BJ (cell line): ENCODE results near the gene GNL1. TPM values are rescaled to one million over a fixed set of nuclear protein-coding genes. Genes with fewer than 3 reads are reported as not detected.
A peak's percentile ranks its signal among the peaks of the same experiment; 100 is the strongest.

Experiments used
- CTCF ChIA-PET: fragments of 350-600 bp; formaldehyde crosslinking; extraction: SDS; loops from one replicate; lab custom pipeline; 2021; ENCODE audit warnings: antibody characterized with exemption, inconsistent platforms; lab: Yijun Ruan, JAX
- POLR2A ChIA-PET: fragments of 300-600 bp; sonication (Branson Sonifier 250); formaldehyde crosslinking; extraction: SDS; loops from one replicate; lab custom pipeline; 2021; ENCODE audit warnings: antibody characterized with exemption; lab: Charles Lee
- DNase-seq: peaks from one replicate; pipeline ENCODE4 v3.0.0-alpha.2; 2011; ENCODE audit warnings: low read depth
- H3K27me3 ChIP-seq: 2 replicates; pipeline ENCODE4 v1.6.0; 2011; ENCODE audit warnings: low read length; ENCODE audit not compliant: control insufficient read depth, insufficient read depth
- H3K36me3 ChIP-seq: 2 replicates; pipeline ENCODE4 v1.5.1; 2011; ENCODE audit warnings: low read length; ENCODE audit not compliant: control insufficient read depth, insufficient read depth
- H3K4me3 ChIP-seq: 2 replicates; pipeline ENCODE4 v1.5.1; 2011; ENCODE audit warnings: low read depth, mild to moderate bottlenecking, control low read depth, low read length
- polyA plus RNA-seq: library from polyadenylated mRNA; depleted of rRNA; stranded (reverse); fragments of >200 nt; gene quantifications from 2 replicates; pipeline ENCODE4 v1.2.3, GENCODE V29; 2011
- TF ChIP-seq, protein P1 (sequence below): IDR thresholded peaks from 2 replicates; pipeline ENCODE4 v1.5.1; 2011; ENCODE audit warnings: low read depth, mild to moderate bottlenecking, control low read depth, inconsistent platforms, low read length, moderate library complexity; ENCODE audit not compliant: insufficient read depth

Gene GNL1
- polyA plus RNA-seq, 1 experiment, result 47.6 TPM

DNA sequence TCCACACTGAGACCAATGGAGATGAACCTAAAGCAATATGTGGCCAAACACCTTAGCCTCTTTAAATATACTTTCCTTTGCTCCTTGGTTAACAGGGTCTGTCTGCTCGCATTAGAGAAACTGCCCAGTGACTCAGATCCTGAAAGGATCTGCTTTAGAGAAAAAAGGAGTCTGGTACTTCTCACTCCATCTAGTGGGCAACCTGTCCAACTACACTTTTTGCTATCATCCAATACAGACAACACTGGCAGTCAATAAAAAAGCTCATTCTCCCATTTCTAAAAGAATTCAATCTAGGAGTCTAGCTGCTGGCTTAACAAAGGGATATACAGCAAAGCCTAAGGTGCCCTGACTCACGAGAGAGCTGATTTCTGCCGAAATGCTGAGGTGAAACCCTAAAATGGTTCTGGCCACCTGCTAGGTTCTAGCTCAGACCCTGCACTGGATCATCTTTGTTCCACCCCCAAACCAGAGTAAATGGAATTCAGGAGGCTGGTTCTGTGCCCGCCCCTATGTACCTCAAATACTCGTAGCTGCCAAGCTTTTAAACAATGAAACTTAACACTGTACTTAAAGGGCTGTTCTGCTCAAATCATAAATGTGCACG, 11.5 kb downstream of the GNL1 start:
- Histone ChIP-seq H3K27me3 (no peaks in the 10 kb centered on the region), H3K36me3 (peaks cover 13% of the 10 kb centered on the region), H3K4me3 (no peak overlapping the region)
- no peak for DNase-seq
- TF ChIP-seq, protein P1, sequence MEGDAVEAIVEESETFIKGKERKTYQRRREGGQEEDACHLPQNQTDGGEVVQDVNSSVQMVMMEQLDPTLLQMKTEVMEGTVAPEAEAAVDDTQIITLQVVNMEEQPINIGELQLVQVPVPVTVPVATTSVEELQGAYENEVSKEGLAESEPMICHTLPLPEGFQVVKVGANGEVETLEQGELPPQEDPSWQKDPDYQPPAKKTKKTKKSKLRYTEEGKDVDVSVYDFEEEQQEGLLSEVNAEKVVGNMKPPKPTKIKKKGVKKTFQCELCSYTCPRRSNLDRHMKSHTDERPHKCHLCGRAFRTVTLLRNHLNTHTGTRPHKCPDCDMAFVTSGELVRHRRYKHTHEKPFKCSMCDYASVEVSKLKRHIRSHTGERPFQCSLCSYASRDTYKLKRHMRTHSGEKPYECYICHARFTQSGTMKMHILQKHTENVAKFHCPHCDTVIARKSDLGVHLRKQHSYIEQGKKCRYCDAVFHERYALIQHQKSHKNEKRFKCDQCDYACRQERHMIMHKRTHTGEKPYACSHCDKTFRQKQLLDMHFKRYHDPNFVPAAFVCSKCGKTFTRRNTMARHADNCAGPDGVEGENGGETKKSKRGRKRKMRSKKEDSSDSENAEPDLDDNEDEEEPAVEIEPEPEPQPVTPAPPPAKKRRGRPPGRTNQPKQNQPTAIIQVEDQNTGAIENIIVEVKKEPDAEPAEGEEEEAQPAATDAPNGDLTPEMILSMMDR, result peak; percentile 80
- CTCF ChIA-PET, result interaction anchor here (0.6 to 11.2 kb wide), 24 partner anchors 9 to 178 kb away, joined by 3 to 263 read pairs (median 4); partner anchors contain the start of genes ABCF1, GNL1 and PRR3
- POLR2A ChIA-PET, result interaction anchor here (0.7 kb wide), 1 partner anchor 27 kb away, joined by 5 read pairs; the partner anchor contains the start of gene ABCF1

DNA sequence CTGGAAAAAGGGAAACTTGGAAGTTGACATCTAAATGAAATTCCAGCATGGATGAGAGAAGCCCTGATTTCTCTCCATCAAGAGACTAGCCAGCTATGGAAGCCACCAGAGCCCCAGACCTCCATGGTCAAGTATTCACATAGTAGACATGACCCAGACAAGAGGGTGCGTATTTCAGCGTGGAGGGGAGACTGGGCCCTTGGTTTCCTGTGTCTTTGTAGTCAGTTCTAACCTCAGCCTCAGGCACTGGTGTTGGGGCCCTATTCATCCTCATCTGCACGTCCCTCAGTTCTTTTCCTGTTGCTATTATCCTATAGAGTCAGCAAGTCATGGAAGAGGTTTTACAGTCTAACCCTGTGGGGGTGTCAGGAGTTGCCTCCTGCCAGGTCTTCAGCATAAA, 12.5 kb downstream of the GNL1 start:
- ChIA-PET POLR2A (no interaction called here), CTCF (interaction anchor here (0.7 to 11.2 kb wide), 18 partner anchors 11 to 180 kb away, joined by 3 to 263 read pairs (median 4); partner anchors contain the start of genes DHX16, GNL1 and PRR3)
- no peaks in the 10 kb centered on the region for H3K27me3 ChIP-seq
- peaks cover 10% of the 10 kb centered on the region for H3K36me3 ChIP-seq
- no peak overlapping the region for H3K4me3 ChIP-seq
- no peak for DNase-seq
- TF ChIP-seq, protein P1, result no peak

DNA sequence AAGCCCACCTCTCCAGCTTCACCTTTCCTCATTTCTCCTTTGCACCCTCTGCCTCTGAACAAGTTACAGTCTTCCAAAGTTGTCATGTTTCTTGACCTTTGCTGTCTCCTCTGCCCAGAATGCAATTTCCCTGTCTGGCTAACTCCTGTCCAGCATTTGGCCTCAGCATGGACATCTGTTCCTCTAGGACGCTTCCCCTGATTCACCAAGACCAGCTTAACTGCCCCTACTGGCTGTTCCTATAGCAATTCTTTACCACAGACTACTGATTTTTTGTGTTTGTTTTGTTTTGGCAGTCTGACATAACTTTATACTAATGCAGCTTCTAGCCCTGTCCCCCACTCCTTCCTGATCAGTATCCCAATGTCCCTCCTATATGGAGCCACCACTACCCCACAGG, 13.4 kb downstream of the GNL1 start:
- CTCF ChIA-PET, result interaction anchor here (0.9 to 11.2 kb wide), 11 partner anchors 10 to 130 kb away, joined by 3 to 263 read pairs (median 15); partner anchors contain the start of genes DHX16, GNL1 and PRR3
- POLR2A ChIA-PET, result interaction anchor here (1.6 kb wide), 1 partner anchor 11 kb away, joined by 4 read pairs; no protein-coding TSS in a partner anchor
- TF ChIP-seq, protein P1, result no peak
- H3K4me3 ChIP-seq, result no peak overlapping the region
- no peaks in the 10 kb centered on the region for H3K27me3 ChIP-seq
- no peak for DNase-seq
- H3K36me3 ChIP-seq, result peaks cover 9% of the 10 kb centered on the region

DNA sequence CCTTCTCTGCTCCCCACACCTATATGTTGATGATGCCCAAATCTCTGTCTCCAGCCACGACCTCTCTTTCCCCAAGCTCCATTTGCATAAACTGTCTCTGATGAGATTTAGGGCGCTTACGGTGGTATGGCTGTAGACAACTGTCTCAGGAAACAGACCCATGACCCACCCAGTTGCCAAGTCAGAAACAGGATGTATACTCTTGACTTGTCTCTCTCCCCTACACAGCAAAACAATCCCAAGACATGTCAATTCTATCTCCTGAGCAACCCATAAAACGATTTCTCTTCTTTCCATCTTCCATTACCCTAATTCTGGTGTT, 13.9 kb downstream of the GNL1 start:
- CTCF ChIA-PET, result interaction anchor here (1.2 to 11.2 kb wide), 12 partner anchors 10 to 72 kb away, joined by 4 to 263 read pairs (median 9); partner anchors contain the start of genes ABCF1, GNL1 and PRR3
- no peak for DNase-seq
- POLR2A ChIA-PET, result interaction anchor here (1.6 kb wide), 1 partner anchor 10 kb away, joined by 4 read pairs; no protein-coding TSS in a partner anchor
- H3K27me3 ChIP-seq, result no peaks in the 10 kb centered on the region
- TF ChIP-seq, protein P1, result no peak
- no peak overlapping the region for H3K4me3 ChIP-seq
- peaks cover 9% of the 10 kb centered on the region for H3K36me3 ChIP-seq

DNA sequence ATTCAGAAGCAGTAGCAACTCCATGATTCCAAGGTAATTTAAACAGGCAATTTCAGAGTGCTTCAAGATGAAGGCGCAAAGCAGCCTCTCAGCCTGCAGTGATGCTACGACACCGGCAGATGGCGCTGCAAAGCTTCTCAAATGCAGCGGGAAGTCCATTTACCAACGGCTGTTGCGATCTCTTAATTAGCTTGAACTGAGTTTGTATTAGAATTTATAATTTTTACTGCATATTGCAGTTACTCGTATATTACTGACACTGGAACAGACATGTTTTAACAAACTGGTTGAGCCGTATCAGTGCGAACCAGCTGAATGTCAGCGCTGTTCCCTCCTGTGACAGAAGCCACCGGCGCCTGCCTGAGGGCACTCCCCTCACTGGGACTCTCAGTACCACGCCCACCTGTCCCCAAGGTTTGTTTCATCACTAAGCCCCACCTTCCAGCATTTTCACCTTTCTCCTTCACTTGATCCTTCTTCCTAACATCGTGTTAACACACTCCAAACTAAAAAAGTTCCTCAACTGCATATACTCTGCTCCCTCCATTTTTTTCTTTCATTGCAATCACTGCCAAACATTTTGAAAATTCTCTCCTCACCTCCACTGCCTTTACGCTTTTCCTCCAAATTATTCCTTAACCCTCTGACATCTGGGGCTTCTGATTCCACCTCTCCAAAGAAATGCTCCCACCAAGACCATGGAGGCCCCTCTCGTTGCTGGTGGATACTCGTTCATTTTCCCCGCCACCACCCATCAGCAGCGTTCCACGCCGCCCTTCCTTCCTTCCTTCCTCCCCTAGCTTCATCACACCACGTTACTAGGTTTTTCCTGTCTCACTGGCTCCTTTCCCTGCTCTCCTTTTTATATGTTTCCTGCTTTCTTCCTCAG, 14.5 kb downstream of the GNL1 start:
- CTCF ChIA-PET, result interaction anchor here (0.7 to 11.2 kb wide), 27 partner anchors 9 to 545 kb away, joined by 3 to 263 read pairs (median 7); partner anchors contain the start of genes ABCF1, GNL1 and PRR3

More for the DNA sequence above, 14.5 kb downstream of the GNL1 start:
- no peak overlapping the region for H3K4me3 ChIP-seq
- POLR2A ChIA-PET, result interaction anchor here (0.5 to 1.6 kb wide), 2 partner anchors 9 to 34 kb away, joined by 4 to 5 read pairs; no protein-coding TSS in a partner anchor
- no peaks in the 10 kb centered on the region for H3K27me3 ChIP-seq
- TF ChIP-seq, protein P1, result peak; percentile 99
- DNase-seq, result peak; percentile 31
- H3K36me3 ChIP-seq, result peaks cover 6% of the 10 kb centered on the region
